GM19193 (cell line): ENCODE data around the gene PGM2.

Experiments used
- POLR2A ChIP-seq: IDR thresholded peaks from 4 replicates; pipeline ENCODE4 v1.6.1; 2011; ENCODE audit not compliant: insufficient read depth, insufficient read length; ENCODE audit errors: extremely low read depth

The PGM2 gene

GRCh38 chr4:37815591-37815990 lies 10.9 kb upstream of the PGM2 start:
- no peak for TF ChIP-seq POLR2A

GRCh38 chr4:37816006-37816405 lies 10.5 kb upstream of the PGM2 start:
- TF ChIP-seq POLR2A: no peak

GRCh38 chr4:37816719-37817118 lies 9.8 kb upstream of the PGM2 start:
- no peak for TF ChIP-seq POLR2A

GRCh38 chr4:37818752-37819151 lies 7.7 kb upstream of the PGM2 start:
- no peak for TF ChIP-seq POLR2A

- TF ChIP-seq POLR2A: no peak
Measured at GRCh38 chr4:37821953-37822605, 4.4 kb upstream of the PGM2 start.

GRCh38 chr4:37825968-37826294 lies 555 bp upstream of the PGM2 start:
- TF ChIP-seq POLR2A: no peak

- no peak for TF ChIP-seq POLR2A
Measured at GRCh38 chr4:37827030-37827685, 672 bp downstream of the PGM2 start.

GRCh38 chr4:37827802-37828321 lies 1.4 kb downstream of the PGM2 start:
- no peak for TF ChIP-seq POLR2A

GRCh38 chr4:37828843-37829242 lies 2.4 kb downstream of the PGM2 start:
- no peak for TF ChIP-seq POLR2A

- no peak for TF ChIP-seq POLR2A
Measured at GRCh38 chr4:37830640-37831039, 4.2 kb downstream of the PGM2 start.

GRCh38 chr4:37835031-37835430 lies 8.5 kb downstream of the PGM2 start:
- TF ChIP-seq POLR2A: no peak

- no peak for TF ChIP-seq POLR2A
Measured at GRCh38 chr4:37835806-37836205, 9.3 kb downstream of the PGM2 start.

GRCh38 chr4:37836274-37836673 lies 9.8 kb downstream of the PGM2 start:
- no peak for TF ChIP-seq POLR2A

GRCh38 chr4:37836838-37837440 lies 10.5 kb downstream of the PGM2 start:
- no peak for TF ChIP-seq POLR2A

GRCh38 chr4:37837446-37837845 lies 11.0 kb downstream of the PGM2 start:
- TF ChIP-seq POLR2A: no peak

GRCh38 chr4:37839426-37839825 lies 12.9 kb downstream of the PGM2 start:
- TF ChIP-seq POLR2A: no peak
